ENCODE results near the gene ATXN7L1.

DNA sequence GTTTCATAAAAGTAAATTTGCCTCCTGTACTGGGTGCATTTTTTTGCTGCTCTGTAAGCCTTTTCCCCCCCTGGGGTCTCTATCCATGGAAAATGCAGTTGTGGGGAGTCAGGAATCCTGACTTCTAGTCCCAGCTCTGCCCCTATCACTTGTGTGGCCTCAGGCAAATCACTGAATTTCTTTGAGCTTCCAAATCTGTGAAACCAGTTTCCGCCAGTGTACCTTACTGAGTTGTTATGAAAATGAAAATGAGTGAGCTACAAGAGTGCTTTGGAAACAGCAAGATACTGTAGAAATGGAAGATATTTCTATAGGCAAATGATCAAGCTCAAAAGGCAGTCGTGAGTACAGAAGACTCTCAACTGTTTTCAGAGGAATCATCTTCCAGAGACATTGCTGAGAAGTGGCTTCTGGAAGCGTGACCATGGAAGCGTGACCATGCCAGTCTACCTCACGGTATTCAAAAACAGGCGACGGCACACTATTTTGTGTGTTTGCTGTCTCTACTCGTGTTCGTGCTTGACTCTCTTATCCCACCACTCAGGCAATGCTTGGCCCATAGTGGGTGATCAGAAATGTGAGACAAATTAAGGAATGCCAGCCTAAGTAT lies 107.4 kb downstream of the ATXN7L1 start:
- TF ChIP-seq CTCF (conservative IDR thresholded peaks at IDR 0.05) (no peak), EZH2 (IDR thresholded peaks at IDR 0.05; ENCODE audit: low read depth) (no peak)
